Activated T-cell treated with anti-CD3 and anti-CD28 coated beads, Interleukin-2, amount 50 U/mL, for 4 hours (primary cell): ENCODE data around the gene LEP. TPM values are rescaled to one million over a fixed set of nuclear protein-coding genes. Genes with fewer than 3 reads are reported as not detected.

Experiments
- ATAC-seq, 2 donors: fragments of 200-7000 bp; cut with Tn5 transposase; one replicate each; pipeline ENCODE4 v1.10.0; 2021
- DNase-seq: peaks from one replicate; pipeline ENCODE4 v3.0.0-alpha.2; 2020
- H3K27me3 Mint-ChIP-seq: one replicate; pipeline ENCODE4 v1.8.0; 2021; ENCODE audit warnings: low read depth, mixed read lengths
- H3K36me3 Mint-ChIP-seq: one replicate; pipeline ENCODE4 v1.8.0; 2022; ENCODE audit warnings: mixed read lengths; ENCODE audit not compliant: insufficient read depth
- H3K4me1 Mint-ChIP-seq: one replicate; pipeline ENCODE4 v1.8.0; 2021; ENCODE audit warnings: low read depth, mixed read lengths
- H3K4me3 Mint-ChIP-seq: one replicate; pipeline ENCODE4 v1.8.0; 2021; ENCODE audit warnings: mild to moderate bottlenecking, moderate library complexity, mixed read lengths
- H3K9me3 Mint-ChIP-seq: one replicate; pipeline ENCODE4 v1.8.0; 2021; ENCODE audit warnings: mixed read lengths
- total RNA-seq, 3 donors: library from RNA; stranded (reverse); gene quantifications; one replicate each; pipeline ENCODE4 v1.2.1, GENCODE V29; 2021

The LEP gene
- total RNA-seq, 3 donors from 2014 or later = not detected

DNA sequence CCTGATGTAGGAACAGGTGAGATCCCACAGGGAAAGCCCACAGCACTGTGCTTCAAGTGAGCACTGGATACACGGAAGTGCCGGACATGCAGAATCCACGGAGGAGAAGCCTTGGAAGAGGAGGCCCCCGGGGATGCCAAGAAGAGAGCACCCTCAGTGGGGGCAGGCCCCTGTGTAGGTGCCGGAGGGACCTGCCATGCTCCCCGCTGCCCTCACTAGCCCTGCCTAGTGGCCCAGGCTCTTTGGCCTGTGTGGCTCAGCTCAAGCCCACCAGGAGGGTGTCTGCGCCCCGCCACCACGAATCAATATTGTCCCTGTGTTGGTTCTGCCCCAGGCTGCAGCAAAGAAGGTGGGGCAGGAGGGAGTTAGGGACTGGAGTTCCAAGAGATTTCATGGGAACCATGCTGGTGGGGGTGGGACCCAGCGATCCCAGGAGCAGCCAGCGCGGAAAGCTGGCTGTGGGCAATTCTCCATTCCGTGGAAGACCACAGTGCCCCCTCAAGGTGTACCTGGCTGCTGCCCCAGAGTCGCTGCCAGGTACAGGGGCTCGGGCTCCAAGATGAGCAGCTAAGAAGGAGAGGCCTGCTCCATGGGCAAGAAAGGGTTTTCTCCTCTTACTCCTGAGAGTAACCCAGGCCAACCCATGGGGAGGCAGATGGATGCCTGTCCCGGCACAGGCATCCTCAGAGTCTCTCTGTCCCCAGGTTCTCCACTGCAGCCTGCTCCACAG is 34.9 kb upstream of the LEP start:
- no peaks in the 10 kb centered on the region for H3K36me3 Mint-ChIP-seq
- H3K4me3 Mint-ChIP-seq = no peak overlapping the region
- ATAC-seq (no peak), DNase-seq (no peak)
- H3K9me3 Mint-ChIP-seq = no peaks in the 10 kb centered on the region
- peaks cover 34% of the 10 kb centered on the region for H3K27me3 Mint-ChIP-seq
- peaks cover 9% of the 10 kb centered on the region for H3K4me1 Mint-ChIP-seq

DNA sequence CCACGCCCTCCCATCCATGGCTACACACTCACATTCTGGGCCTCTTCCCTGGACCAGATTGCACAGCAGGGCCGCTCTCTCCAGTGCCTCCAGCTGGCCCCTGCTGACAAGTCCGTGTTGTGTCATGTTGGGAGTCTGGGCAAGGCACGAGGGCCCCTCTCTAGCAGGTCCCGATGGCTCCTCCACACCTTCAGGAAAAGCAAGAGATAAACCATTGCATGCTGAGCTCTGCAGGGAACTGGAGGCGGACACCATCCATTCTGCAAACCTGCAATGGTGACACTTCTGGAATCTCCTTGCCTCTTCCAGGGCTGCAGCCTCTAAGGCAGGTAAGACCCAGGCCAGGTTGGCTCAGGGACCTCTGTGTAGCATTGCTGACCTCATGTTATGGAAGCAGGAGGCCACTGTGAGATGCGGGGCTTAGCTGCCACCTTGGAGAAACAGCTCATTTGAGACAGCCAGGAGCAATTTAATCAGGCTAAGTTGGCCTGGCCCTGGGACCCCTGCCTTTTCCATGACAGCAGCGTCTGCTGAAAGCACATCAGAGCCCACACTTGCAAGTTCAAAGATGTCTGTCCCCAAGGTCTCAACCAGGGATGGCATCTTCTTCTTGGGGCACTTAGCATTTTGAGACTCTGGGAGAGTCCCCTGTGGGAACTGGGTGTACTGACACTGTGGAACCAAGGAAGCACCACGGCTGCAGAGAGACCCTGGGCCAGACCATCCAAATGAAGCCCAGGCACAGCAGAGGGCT is 34.2 kb upstream of the LEP start:
- Mint-ChIP-seq H3K4me1 (peaks cover 4% of the 10 kb centered on the region), H3K27me3 (peaks cover 31% of the 10 kb centered on the region), H3K9me3 (no peaks in the 10 kb centered on the region), H3K4me3 (no peak overlapping the region), H3K36me3 (no peaks in the 10 kb centered on the region)
- no peak for ATAC-seq
- DNase-seq = no peak

DNA sequence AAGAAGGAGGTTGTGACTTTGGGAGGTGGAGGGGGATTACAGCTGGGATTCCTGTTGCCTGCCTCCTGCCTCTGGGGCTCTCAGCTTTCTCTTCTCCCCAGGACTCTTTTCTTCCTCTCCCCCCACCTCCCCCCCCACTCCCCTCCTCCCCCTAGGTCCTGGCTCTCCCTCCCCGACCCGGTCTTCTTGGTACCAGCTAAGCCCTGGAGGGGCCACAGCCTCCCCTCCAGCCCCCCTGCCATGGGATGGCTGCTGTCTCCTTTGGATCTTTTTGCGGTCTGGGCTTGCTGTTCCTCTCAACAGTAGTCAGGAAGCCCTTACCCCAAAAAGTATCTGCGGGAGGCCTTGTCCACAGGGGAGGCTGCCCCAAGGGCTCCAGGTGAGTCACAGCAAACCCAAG is 33.5 kb upstream of the LEP start:
- H3K9me3 Mint-ChIP-seq = no peaks in the 10 kb centered on the region
- H3K36me3 Mint-ChIP-seq = no peaks in the 10 kb centered on the region
- DNase-seq (no peak), ATAC-seq (no peak)
- H3K4me1 Mint-ChIP-seq = no peaks in the 10 kb centered on the region
- H3K4me3 Mint-ChIP-seq = no peak overlapping the region
- H3K27me3 Mint-ChIP-seq = peaks cover 24% of the 10 kb centered on the region

DNA sequence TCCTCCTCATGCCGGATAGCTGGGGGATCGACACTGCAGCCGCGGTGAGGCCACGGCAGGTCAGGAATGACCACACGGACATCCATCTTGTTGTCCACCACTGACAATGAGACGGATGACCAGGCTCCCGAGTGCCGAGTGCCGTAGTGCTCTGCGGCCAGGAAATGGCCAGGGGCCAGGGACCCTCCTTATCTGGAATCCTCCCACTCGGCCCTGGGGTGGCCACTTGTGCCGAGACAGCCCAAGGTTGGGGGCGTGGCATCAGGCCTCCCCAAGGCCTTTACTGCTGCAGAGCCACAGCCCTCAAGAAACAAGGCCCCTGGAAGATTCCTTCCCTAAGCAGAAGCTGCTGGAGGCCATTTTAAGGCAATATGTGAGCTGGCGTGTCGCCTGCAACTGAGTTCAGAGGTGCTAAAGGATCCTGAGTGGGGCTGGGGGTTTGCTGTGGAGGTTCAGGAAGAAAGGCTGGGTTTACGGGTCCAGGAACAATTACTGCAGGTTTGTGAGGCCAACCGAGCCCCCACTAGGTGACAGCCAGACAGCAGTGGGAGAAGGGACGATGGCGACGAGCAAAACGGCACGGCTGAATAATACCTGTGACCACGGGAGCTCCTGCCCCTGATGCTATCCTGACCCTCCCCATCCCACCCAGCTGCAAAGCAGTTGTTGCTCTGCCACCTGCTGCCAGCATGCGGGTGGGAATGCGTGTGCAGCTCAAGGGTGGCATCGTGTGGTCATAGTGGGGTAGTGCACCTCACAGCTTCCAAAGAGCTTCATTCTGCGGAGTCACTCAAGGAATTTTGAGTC is 31.6 kb upstream of the LEP start:
- Mint-ChIP-seq H3K4me1 (no peaks in the 10 kb centered on the region), H3K27me3 (peaks cover 19% of the 10 kb centered on the region), H3K4me3 (no peak overlapping the region), H3K9me3 (no peaks in the 10 kb centered on the region), H3K36me3 (no peaks in the 10 kb centered on the region)
- peak; percentile 58 for DNase-seq
- ATAC-seq = peak; percentile 74 to 78

DNA sequence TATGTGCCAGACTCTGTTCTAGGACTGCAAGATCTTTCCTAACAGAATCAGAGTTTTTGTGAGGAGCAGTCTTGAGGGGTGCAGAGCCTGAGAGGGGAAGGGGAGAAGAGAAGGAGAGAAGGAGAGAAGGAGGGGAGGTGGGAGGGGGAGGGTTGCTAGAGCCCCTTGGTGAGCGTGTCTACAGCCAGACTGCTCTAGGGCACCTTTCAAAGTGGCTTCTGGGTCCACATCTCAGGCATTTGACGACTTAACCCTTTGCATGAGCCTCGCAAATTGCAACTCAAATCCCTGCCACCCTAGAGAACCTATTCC is 31.1 kb upstream of the LEP start:
- no peak overlapping the region for H3K4me3 Mint-ChIP-seq
- DNase-seq (no peak), ATAC-seq (peak; percentile 10 to 11)
- no peaks in the 10 kb centered on the region for H3K4me1 Mint-ChIP-seq
- H3K27me3 Mint-ChIP-seq = peaks cover 16% of the 10 kb centered on the region
- H3K36me3 Mint-ChIP-seq = no peaks in the 10 kb centered on the region
- no peaks in the 10 kb centered on the region for H3K9me3 Mint-ChIP-seq

DNA sequence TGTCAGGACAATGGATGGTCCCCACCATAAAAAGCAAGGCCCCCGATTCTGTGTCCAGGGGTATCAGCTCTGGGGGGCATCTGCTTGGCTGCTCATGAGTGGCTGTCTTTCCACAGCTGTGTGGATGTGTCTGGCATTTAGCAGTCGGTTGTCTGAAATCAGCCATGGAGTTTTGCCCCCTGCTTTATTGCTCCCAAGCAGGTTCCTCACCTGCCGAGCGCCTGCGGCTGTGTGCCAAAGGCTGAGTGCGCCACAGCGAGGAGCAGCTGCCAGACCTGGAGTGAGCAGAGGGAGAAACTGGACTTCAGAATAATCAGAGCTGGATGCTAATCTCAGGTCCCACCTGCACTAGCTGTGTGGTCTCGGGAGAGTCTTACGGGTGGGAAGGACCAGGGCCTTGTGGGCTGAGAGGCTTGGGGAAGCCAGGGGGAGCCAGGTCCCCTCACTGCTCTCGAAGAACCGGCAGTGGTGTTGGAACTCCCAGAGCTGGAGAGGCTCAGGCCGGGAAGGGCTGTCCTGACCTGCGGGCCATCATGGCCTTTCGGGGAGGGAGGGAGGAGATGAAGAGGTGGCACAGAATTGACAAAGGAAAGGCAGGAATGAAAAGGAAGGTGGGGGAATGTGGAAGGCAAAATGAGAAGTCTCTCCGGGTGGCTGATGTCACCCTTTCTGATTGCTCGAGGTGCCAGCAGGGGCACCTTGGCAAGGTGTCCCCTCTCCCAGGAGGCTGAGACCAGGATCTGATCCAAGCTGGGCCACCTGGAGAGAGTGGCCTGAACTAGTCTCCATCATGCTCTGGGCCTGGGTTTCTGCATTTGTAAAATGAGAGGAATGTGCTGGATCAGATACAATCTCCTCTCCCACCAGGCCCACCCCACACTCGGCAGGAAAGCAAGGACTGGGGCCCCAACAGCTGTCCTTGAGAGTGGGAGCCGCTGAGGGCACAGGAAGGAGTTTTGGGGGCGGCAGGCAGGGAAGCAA is 30.2 kb upstream of the LEP start:
- H3K9me3 Mint-ChIP-seq = no peaks in the 10 kb centered on the region
- DNase-seq = no peak
- H3K4me1 Mint-ChIP-seq = no peaks in the 10 kb centered on the region
- no peaks in the 10 kb centered on the region for H3K36me3 Mint-ChIP-seq
- H3K27me3 Mint-ChIP-seq = peaks cover 11% of the 10 kb centered on the region
- no peak for ATAC-seq
- no peak overlapping the region for H3K4me3 Mint-ChIP-seq

DNA sequence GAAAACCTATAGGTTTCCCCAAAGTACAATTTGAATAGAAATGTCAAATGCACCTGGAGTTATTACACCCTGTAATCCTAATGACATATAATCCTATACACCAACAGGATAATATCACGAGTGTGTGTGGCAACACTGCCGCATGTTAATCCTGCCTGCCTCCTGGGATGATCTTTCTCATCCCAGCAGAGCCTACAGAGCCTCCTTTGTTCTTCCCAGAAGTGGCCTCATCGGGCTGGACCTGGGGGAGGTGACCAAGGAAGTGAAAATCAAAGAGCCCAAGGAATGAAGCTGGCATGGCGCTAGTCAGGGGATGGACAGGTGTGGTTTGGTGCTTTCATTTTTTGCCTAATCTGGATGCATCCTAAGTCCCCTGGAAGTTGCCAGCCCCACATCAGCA is 29.5 kb upstream of the LEP start:
- Mint-ChIP-seq H3K9me3 (no peaks in the 10 kb centered on the region), H3K4me3 (no peak overlapping the region), H3K4me1 (no peaks in the 10 kb centered on the region), H3K36me3 (no peaks in the 10 kb centered on the region), H3K27me3 (peaks cover 11% of the 10 kb centered on the region)
- ATAC-seq = no peak
- no peak for DNase-seq

DNA sequence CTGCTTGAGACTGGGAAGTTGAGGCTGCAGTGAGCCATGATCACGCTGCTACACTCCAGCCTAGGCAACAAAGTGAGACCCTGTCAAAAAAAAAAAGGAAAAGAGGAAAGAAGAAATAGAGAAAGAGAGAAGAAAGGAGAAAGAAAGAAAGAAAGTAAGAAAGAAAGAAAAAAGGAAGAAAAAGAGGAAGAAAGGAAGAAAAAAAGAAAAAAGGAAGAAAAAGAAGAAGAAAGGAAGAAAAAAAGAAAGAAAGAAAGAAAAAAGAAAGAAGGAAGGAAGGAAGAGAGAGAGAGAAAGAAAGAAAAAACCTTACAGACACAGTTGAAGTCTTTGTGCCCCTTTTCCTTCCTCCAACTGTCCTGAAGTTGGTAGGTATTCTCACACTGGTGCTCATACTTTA is 26.6 kb upstream of the LEP start:
- Mint-ChIP-seq H3K27me3 (peaks cover 11% of the 10 kb centered on the region), H3K4me1 (no peaks in the 10 kb centered on the region), H3K36me3 (no peaks in the 10 kb centered on the region), H3K4me3 (no peak overlapping the region), H3K9me3 (no peaks in the 10 kb centered on the region)
- no peak for ATAC-seq
- DNase-seq = no peak

DNA sequence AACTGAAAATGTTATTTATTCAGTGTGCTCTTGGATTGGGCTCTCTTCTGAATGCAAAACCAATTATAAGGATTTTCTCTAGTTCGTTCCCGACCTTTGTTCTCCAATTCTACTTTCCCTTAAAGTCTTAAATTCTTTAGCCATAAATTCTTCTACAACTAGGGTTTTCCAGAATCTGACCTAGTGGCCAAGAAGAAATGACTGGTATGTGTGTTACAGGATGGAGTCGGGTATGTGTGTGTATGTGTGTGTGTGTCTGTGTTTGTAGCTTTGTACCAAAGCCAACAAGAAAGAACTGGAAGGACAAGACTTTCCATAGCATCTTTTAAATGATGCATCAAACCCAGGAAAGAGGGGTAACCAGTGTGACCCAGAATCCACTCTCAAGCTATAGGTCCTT is 25.8 kb upstream of the LEP start:
- H3K27me3 Mint-ChIP-seq = peaks cover 14% of the 10 kb centered on the region
- no peaks in the 10 kb centered on the region for H3K36me3 Mint-ChIP-seq
- H3K4me3 Mint-ChIP-seq = no peak overlapping the region
- DNase-seq = no peak
- no peaks in the 10 kb centered on the region for H3K4me1 Mint-ChIP-seq
- ATAC-seq = no peak
- H3K9me3 Mint-ChIP-seq = no peaks in the 10 kb centered on the region

DNA sequence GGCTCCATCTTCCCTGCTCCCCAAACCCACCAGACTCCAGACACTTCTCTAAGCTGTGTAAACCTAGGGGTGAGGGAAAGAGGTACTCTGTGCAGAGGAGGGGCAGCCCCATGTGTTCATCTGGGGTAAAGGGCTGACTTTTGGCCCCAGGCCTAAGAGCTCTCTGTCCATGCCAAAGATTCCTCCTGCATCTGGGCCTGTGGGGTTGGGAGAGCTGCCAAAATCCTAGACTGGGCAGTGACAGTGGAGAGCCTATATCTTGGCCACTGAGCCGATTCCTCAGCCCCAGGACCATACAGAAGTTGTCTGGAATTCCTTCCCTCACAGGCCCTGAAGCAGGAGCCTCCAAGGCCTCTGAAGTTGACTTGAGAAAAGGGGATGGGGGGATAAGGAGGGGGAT is 25.3 kb upstream of the LEP start:
- Mint-ChIP-seq H3K4me1 (no peaks in the 10 kb centered on the region), H3K9me3 (no peaks in the 10 kb centered on the region), H3K4me3 (no peak overlapping the region), H3K27me3 (peaks cover 18% of the 10 kb centered on the region), H3K36me3 (no peaks in the 10 kb centered on the region)
- ATAC-seq (no peak), DNase-seq (no peak)

DNA sequence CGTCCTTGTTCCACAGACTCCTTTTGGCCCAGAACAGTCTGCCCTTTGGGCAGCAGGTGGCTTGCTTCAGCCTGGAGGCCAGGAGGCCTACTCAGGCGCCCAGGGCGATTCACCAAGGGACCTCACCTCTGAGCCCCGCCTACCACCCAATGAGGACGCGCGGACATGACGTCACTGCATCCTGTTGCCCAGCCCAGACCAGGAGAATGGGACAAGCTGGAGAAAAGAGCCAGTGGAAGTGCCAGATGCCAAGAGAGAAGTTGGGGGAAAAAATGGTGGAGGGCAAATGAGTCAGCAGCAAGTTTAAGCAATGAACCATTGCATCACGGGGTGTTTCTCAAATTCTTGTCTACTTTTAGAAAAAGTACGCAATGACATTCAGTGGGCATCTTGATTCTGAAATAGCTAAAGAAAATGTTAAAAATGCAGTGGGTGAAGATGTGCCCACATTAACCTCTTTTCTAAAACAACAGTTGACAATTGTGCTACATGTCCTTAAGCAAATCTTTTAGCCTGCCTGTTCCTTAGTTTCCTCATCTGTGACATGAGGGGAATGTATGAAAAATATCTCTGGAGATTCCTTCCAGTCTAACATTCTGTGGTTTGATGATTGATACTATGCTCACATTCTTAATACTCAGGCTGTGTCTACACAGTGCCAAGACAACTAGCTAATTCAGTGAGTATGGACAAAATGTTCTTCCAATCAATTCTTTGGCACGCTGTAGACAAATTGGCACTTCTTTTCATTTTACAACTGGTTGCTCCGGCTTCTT is 23.9 kb upstream of the LEP start:
- H3K36me3 Mint-ChIP-seq = no peaks in the 10 kb centered on the region
- ATAC-seq (no peak), DNase-seq (no peak)
- no peaks in the 10 kb centered on the region for H3K9me3 Mint-ChIP-seq
- no peaks in the 10 kb centered on the region for H3K4me1 Mint-ChIP-seq
- H3K4me3 Mint-ChIP-seq = no peak overlapping the region
- H3K27me3 Mint-ChIP-seq = peaks cover 16% of the 10 kb centered on the region

DNA sequence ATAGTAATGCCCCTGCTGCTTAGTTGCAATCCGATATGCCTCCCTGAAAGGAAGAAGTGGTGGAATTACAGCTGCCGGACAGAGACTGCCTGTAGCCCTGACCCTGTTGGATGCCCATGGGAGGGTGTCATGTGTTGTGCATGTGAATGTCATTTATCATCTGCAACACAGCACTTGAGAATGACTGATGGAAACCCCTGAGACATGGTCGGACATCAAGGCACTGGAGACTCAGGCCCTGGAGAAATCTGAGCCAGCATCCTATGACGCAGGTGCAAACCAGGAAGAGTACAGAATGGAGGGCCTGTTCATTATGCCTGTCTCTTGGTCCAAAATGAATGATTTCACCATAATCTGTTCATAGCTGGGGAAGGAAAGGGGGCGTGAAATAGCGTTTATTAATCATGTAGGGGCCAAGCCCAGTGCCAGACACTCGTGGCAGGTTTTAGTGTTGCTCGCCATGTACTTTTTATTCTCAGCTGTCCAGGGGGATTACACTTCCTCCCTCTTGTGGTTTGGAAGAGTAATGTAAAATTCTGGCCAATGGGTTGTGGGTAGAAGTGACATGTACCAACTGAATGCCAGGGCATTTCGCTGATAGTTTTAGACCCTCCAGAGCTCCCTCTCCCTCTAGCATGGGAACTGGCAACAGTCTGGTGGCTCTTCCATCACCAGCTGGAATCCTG is 23.0 kb upstream of the LEP start:
- Mint-ChIP-seq H3K27me3 (peaks cover 18% of the 10 kb centered on the region), H3K4me3 (no peak overlapping the region), H3K36me3 (no peaks in the 10 kb centered on the region), H3K9me3 (no peaks in the 10 kb centered on the region), H3K4me1 (no peaks in the 10 kb centered on the region)
- ATAC-seq = no peak
- DNase-seq = no peak

DNA sequence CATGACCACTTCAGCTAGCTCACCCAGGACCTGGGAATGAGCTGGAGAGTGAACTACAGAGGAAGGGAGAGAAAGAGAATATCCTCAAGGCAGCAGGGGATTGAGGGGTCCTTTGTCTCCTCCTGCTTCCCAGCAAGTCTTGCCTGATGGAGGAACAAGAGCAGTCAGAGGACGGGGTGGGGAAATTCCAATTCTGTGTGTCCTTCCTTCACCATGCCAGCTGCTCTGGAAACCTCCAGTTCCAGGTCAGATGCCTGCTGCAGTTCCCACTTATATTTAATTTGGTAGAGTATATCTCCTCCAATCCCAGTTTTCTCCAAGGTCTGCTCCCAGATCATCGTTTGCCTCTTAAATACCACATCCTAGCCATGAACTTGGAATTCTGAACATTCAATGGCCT is 21.4 kb upstream of the LEP start:
- ATAC-seq = no peak
- no peak overlapping the region for H3K4me3 Mint-ChIP-seq
- H3K36me3 Mint-ChIP-seq = no peaks in the 10 kb centered on the region

More for the DNA sequence above, 21.4 kb upstream of the LEP start:
- Mint-ChIP-seq H3K4me1 (no peaks in the 10 kb centered on the region), H3K9me3 (no peaks in the 10 kb centered on the region), H3K27me3 (peaks cover 15% of the 10 kb centered on the region)
- no peak for DNase-seq
